Stimulated activated naive CD8-positive, alpha-beta T cell treated with anti-CD3 and anti-CD28 coated beads, Interleukin-15, amount 100 ng/mL, for 72 hours (primary cell): ENCODE data around the gene MN1.
A peak's percentile ranks its signal among the peaks of the same experiment; 100 is the strongest.

Experiments
- ATAC-seq: fragments of 150-1000 bp; cut with Tn5 transposase; 2 replicates; pipeline ENCODE4 v1.10.0; 2021; ENCODE audit warnings: mild to moderate bottlenecking, moderate library complexity
- DNase-seq, 2 donors: peaks; one replicate each; pipeline ENCODE4 v3.0.0; 2021 to 2022
- H3K27ac Mint-ChIP-seq, 2 donors: one replicate each; pipeline ENCODE4 v1.8.0; 2022; ENCODE audit warnings: mild to moderate bottlenecking in 2 of 2, mixed read lengths in 2 of 2, moderate library complexity in 2 of 2
- H3K27me3 Mint-ChIP-seq: one replicate; pipeline ENCODE4 v1.8.0; 2022; ENCODE audit warnings: mixed read lengths
- H3K4me1 Mint-ChIP-seq: one replicate; pipeline ENCODE4 v1.8.0; 2022; ENCODE audit warnings: mild to moderate bottlenecking, mixed read lengths
- H3K4me3 Mint-ChIP-seq, 2 donors: one replicate each; pipeline ENCODE4 v1.8.0; 2022; ENCODE audit warnings: mild to moderate bottlenecking in 2 of 2, mixed read lengths in 2 of 2, moderate library complexity in 1 of 2
- H3K9me3 Mint-ChIP-seq, 2 donors: one replicate each; pipeline ENCODE4 v1.8.0; 2022; ENCODE audit warnings: mixed read lengths in 2 of 2

MN1 gene

GRCh38 chr22:27731621-27732020 is 69.9 kb downstream of the MN1 start:
- H3K9me3 Mint-ChIP-seq, result no peaks in the 10 kb centered on the region
- H3K27me3 Mint-ChIP-seq, result no peaks in the 10 kb centered on the region
- no peak for DNase-seq
- H3K27ac Mint-ChIP-seq, result peak overlapping the region in 1 of 2 donors; percentile 9
- H3K4me3 Mint-ChIP-seq, result no peak overlapping the region
- ATAC-seq, result no peak
- no peaks in the 10 kb centered on the region for H3K4me1 Mint-ChIP-seq

- ATAC-seq, result no peak
- Mint-ChIP-seq H3K27me3 (no peaks in the 10 kb centered on the region), H3K9me3 (peaks cover 0 to 3% of the 10 kb centered on the region in 2 donors), H3K27ac (no peak overlapping the region), H3K4me1 (no peaks in the 10 kb centered on the region), H3K4me3 (no peak overlapping the region)
- no peak for DNase-seq
Measured at GRCh38 chr22:27730641-27731433, 70.7 kb downstream of the MN1 start.

GRCh38 chr22:27729246-27729645 is 72.3 kb downstream of the MN1 start:
- Mint-ChIP-seq H3K27ac (peak overlapping the region in 1 of 2 donors; percentile 68), H3K9me3 (peaks cover 5 to 11% of the 10 kb centered on the region in 2 donors), H3K27me3 (no peaks in the 10 kb centered on the region), H3K4me1 (no peaks in the 10 kb centered on the region), H3K4me3 (no peak overlapping the region)
- ATAC-seq (no peak), DNase-seq (no peak)

- ATAC-seq, result no peak
- DNase-seq, result no peak
- no peaks in the 10 kb centered on the region for H3K4me1 Mint-ChIP-seq
- H3K4me3 Mint-ChIP-seq, result no peak overlapping the region
- peaks cover 8% of the 10 kb centered on the region for H3K27me3 Mint-ChIP-seq
- H3K27ac Mint-ChIP-seq, result no peak overlapping the region
- H3K9me3 Mint-ChIP-seq, result peaks cover 5 to 17% of the 10 kb centered on the region in 2 donors
Measured at GRCh38 chr22:27727673-27728451, 73.7 kb downstream of the MN1 start.

- DNase-seq (no peak), ATAC-seq (no peak)
- Mint-ChIP-seq H3K27me3 (peaks cover 8% of the 10 kb centered on the region), H3K4me3 (no peak overlapping the region), H3K27ac (peak overlapping the region in 1 of 2 donors; percentile 50), H3K4me1 (no peaks in the 10 kb centered on the region), H3K9me3 (peaks cover 5 to 17% of the 10 kb centered on the region in 2 donors)
Measured at GRCh38 chr22:27726686-27727449, 74.7 kb downstream of the MN1 start.

GRCh38 chr22:27726331-27726685 is 75.2 kb downstream of the MN1 start:
- Mint-ChIP-seq H3K27ac (no peak overlapping the region), H3K9me3 (peaks cover 5 to 17% of the 10 kb centered on the region in 2 donors), H3K4me3 (no peak overlapping the region), H3K4me1 (no peaks in the 10 kb centered on the region), H3K27me3 (peaks cover 8% of the 10 kb centered on the region)
- ATAC-seq, result no peak
- no peak for DNase-seq

GRCh38 chr22:27725661-27726060 is 75.9 kb downstream of the MN1 start:
- H3K9me3 Mint-ChIP-seq, result peaks cover 5 to 17% of the 10 kb centered on the region in 2 donors
- peaks cover 8% of the 10 kb centered on the region for H3K27me3 Mint-ChIP-seq
- H3K27ac Mint-ChIP-seq, result no peak overlapping the region
- no peak for ATAC-seq
- no peaks in the 10 kb centered on the region for H3K4me1 Mint-ChIP-seq
- no peak overlapping the region for H3K4me3 Mint-ChIP-seq
- DNase-seq, result no peak

- Mint-ChIP-seq H3K4me3 (no peak overlapping the region), H3K27ac (no peak overlapping the region), H3K9me3 (peaks cover 5 to 17% of the 10 kb centered on the region in 2 donors), H3K4me1 (no peaks in the 10 kb centered on the region), H3K27me3 (peaks cover 8% of the 10 kb centered on the region)
- DNase-seq, result no peak
- ATAC-seq, result no peak
Measured at GRCh38 chr22:27724709-27725108, 76.8 kb downstream of the MN1 start.

- Mint-ChIP-seq H3K9me3 (peaks cover 5 to 17% of the 10 kb centered on the region in 2 donors), H3K4me3 (no peak overlapping the region), H3K4me1 (no peaks in the 10 kb centered on the region), H3K27ac (no peak overlapping the region), H3K27me3 (peaks cover 8% of the 10 kb centered on the region)
- ATAC-seq (no peak), DNase-seq (no peak)
Measured at GRCh38 chr22:27724157-27724556, 77.4 kb downstream of the MN1 start.

GRCh38 chr22:27723708-27724107 is 77.8 kb downstream of the MN1 start:
- Mint-ChIP-seq H3K9me3 (peaks cover 5 to 17% of the 10 kb centered on the region in 2 donors), H3K27ac (no peak overlapping the region), H3K4me3 (no peak overlapping the region), H3K4me1 (no peaks in the 10 kb centered on the region), H3K27me3 (peaks cover 11% of the 10 kb centered on the region)
- no peak for DNase-seq
- no peak for ATAC-seq

GRCh38 chr22:27723158-27723557 is 78.4 kb downstream of the MN1 start:
- ATAC-seq (no peak), DNase-seq (no peak)
- H3K4me1 Mint-ChIP-seq, result no peaks in the 10 kb centered on the region
- H3K27me3 Mint-ChIP-seq, result peaks cover 17% of the 10 kb centered on the region
- H3K9me3 Mint-ChIP-seq, result peaks cover 5 to 17% of the 10 kb centered on the region in 2 donors
- peak overlapping the region in 1 of 2 donors; percentile 74 for H3K27ac Mint-ChIP-seq
- H3K4me3 Mint-ChIP-seq, result no peak overlapping the region

GRCh38 chr22:27720860-27721259 is 80.7 kb downstream of the MN1 start:
- H3K4me3 Mint-ChIP-seq, result no peak overlapping the region
- ATAC-seq (no peak), DNase-seq (no peak)
- H3K27ac Mint-ChIP-seq, result no peak overlapping the region
- H3K4me1 Mint-ChIP-seq, result no peaks in the 10 kb centered on the region
- peaks cover 5 to 14% of the 10 kb centered on the region in 2 donors for H3K9me3 Mint-ChIP-seq
- peaks cover 31% of the 10 kb centered on the region for H3K27me3 Mint-ChIP-seq

- Mint-ChIP-seq H3K4me3 (no peak overlapping the region), H3K9me3 (peaks cover 0 to 6% of the 10 kb centered on the region in 2 donors), H3K4me1 (no peaks in the 10 kb centered on the region), H3K27ac (peak overlapping the region in 1 of 2 donors; percentile 63), H3K27me3 (peaks cover 31% of the 10 kb centered on the region)
- no peak for ATAC-seq
- DNase-seq, result no peak
Measured at GRCh38 chr22:27719535-27720227, 81.9 kb downstream of the MN1 start.

- peak overlapping the region in 1 of 2 donors; percentile 67 for H3K27ac Mint-ChIP-seq
Measured at GRCh38 chr22:27719036-27719347, 82.6 kb downstream of the MN1 start.

More at GRCh38 chr22:27719036-27719347, 82.6 kb downstream of the MN1 start:
- Mint-ChIP-seq H3K4me3 (no peak overlapping the region), H3K27me3 (peaks cover 31% of the 10 kb centered on the region), H3K4me1 (no peaks in the 10 kb centered on the region), H3K9me3 (peaks cover 0 to 6% of the 10 kb centered on the region in 2 donors)
- DNase-seq, result no peak
- ATAC-seq, result no peak
